Activated CD8-positive, alpha-beta memory T cell treated with anti-CD3 and anti-CD28 coated beads, Interleukin-2, amount 50 U/mL, for 4 hours (primary cell): ENCODE data around the gene LMF1.

ENCODE experiments used
- DNase-seq: peaks from one replicate; pipeline ENCODE4 v3.0.0-alpha.2; 2020

LMF1 gene

GRCh38 chr16:945271-946047, 25.3 kb downstream of the LMF1 start:
- DNase-seq, result no peak

GRCh38 chr16:943971-944370, 26.8 kb downstream of the LMF1 start:
- no peak for DNase-seq

GRCh38 chr16:942436-943060, 28.2 kb downstream of the LMF1 start:
- DNase-seq, result no peak

DNA sequence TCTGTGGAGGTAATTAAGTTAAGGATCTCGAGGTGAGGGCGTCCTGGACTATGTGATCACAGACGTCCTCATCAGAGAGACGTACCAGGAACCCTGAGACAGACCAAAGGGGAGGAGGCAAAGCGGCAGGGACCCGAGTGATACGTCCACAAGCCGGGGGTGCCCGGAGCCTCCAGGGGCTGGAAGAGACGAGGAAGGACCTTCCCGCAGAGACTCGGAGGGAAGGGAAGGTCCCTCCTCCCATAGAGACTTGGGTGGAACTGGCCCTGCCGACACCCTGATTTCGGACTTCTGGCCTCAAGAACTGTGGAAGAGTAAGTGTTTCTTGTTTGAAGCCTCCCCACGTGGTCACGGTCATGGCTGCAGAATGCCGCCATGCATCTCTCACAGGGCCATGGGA, 30.8 kb downstream of the LMF1 start:
- no peak for DNase-seq

DNA sequence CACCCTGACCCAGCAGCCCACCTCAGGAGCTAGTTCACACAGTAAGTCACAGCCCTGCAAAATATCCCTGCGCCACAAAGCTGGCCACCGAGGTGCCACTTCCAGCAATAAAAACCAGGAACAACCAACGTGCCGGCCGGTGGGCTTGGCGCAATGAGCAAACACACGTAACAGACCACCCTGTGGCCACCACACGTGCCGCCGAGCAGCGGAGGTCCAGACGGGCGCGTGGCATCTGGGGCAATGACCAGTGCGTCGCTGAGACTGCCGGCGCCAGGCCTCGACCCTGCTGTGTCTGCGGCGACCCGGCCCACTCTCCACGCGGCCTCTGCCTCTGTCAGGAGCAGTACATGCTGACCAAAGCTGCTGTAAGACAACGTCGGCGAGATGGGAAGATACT, 31.5 kb downstream of the LMF1 start:
- DNase-seq, result no peak

DNA sequence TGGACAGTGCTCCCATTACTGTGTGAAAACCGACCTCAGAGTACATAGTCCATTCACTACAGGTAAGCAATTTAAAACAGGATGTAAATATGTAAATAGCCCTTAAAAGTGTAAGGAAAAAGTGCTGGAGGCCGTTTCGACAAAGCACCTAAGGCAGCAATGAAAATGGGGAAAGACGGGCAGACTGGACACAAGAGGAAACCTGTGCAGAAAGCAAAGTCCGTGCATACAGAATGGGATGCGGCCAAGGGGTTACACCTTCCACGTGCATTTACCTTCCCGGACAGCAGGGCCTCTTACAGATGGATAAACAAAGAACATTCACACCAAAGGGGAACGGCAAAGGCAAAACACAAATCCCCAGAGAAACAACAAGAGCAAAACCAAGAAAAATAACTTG, 32.0 kb downstream of the LMF1 start:
- no peak for DNase-seq

DNA sequence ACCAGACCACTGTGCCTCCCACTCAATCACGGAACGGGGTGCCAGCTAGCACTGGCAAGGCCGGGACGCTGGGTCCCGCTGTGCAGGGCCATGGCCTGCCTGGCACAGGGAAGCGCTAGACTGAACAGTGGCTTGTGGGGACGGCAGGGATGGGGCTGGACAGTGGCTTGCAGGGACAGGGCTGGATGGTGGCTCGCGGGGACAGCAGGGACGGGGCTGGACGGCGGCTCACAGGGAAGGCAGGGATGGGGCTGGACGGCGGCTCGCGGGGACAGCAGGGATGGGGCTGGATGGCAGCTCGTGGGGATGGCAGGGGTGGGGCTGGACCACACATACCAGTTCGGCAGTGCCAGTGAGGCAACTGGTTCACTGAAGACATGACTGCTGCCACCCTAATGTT, 32.6 kb downstream of the LMF1 start:
- DNase-seq, result no peak

DNA sequence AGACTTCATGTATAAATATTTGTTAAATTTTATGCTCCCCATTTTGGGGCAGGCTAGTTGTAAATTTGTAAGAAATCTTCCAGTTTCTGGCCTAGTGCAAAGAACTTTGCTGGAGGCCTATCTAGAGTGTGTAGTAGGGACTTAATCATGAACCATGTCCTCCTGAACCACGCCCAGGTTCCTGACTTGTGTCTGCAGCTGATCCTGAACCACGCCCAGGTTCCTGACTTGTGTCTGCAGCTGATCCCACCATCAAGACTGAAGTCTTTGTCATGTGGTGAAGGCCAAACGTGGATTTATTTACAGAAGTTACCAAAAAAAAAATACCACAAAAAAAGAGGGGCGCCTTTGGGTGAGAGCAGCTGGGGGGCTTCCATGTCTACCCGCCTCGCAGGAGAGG, 33.1 kb downstream of the LMF1 start:
- no peak for DNase-seq

GRCh38 chr16:937311-937710, 33.5 kb downstream of the LMF1 start:
- no peak for DNase-seq

DNA sequence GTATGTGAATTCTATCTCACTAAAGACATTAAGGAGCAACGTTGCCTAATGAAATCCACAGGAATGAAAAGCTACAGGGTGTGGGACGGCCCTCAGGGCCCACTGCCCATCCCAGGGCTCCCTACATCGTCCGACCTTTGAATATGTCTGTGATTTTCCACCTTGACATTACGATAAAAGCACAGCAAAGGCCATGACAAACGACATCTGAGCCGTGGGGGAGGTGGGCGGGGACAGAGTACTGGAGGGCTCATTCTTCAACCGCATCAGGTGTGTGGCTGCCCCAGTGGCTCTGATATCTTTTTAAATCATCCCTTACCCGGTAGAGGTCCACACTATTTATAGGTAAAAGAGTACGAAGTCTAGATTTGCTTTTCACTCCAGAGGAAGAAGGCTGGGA, 35.1 kb downstream of the LMF1 start:
- DNase-seq, result peak; percentile 33

- DNase-seq, result no peak
These were observed 36.6 kb downstream of the LMF1 start for GRCh38 chr16:934178-934577.

DNA sequence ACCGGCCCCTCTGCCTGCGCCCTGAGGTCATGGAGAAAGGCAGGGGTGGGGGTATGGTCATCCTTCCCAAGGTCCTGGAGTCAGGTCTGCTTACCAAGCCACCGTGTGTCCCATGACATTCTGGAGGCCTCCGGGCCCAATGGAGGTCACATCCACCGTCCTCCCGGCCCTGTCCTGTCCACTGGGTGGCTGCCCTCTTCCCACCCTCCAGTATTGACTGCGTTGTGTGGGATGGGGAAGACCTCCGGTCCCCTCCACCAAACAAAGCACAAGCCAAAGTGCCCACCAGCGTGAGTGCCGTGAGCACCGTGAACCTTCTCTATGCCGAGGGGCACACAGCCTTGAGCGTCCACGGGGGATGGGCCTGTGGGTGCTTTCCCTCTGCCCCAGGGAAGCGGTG, 37.2 kb downstream of the LMF1 start:
- no peak for DNase-seq

- DNase-seq, result no peak
These were observed 37.9 kb downstream of the LMF1 start for GRCh38 chr16:932831-933330.

- DNase-seq, result peak; percentile 14
These were observed 38.9 kb downstream of the LMF1 start for GRCh38 chr16:931626-932500.

DNA sequence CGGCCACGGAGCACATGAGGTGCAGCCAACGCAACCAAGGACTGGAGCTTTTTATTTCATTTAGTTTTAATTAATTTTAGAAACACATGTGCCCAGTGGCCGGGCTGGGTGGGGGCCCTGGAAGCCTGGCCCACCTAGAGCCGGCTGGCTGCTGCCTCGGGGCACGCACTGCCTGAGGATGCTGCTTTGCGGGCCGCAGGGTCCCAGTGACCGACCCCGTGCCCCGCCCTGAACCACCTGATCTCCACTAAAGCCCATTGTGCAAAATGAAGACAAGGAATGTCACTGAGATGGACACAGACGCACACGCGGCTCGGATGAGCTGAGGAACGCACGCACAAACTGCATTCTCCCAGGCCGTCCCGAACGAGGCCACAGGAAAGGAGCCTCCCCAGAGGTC, 39.6 kb downstream of the LMF1 start:
- DNase-seq, result no peak

DNA sequence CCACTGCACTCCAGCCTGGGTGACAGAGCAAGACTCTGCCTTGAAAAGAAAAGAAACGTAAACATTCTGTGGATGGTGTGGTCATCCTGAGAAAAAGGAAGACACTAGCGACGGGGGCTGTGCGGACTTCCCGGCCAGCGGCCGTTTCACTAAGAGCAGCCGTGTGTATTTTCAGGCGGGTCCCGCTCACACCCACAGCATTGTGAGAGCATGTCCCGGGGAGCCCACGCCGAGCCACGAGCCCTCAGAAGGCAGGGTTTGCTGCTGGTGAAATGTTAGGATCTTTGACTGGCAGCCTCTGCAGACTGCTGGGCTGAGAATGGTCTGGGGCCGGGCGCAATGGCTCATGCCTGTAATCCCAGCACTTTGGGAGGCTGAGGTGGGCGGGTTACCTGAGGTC, 40.3 kb downstream of the LMF1 start:
- no peak for DNase-seq

DNA sequence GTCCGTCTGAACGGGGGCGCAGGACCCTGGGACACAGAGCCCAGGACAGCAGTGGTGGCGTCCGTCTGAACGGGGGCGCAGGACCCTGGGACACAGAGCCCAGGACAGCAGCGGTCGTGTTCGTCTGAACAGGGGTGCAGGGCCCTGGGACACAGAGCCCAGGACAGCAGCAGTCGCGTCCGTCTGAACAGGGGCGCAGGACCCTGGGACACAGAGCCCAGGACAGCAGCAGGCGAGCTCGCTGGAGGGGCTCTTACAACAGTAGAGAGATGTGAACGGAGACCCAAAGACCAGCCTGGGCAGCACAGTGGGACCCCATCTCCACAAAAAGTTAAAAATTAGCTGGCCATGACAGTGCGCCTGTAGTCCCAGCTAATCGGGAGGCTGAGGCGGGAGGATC, 40.7 kb downstream of the LMF1 start:
- no peak for DNase-seq

- DNase-seq, result peak; percentile 12
These were observed 41.3 kb downstream of the LMF1 start for GRCh38 chr16:929227-930073.

GRCh38 chr16:928526-928925, 42.3 kb downstream of the LMF1 start:
- DNase-seq, result peak; percentile 9

- peak; percentile 4 for DNase-seq
These were observed 42.9 kb downstream of the LMF1 start for GRCh38 chr16:927931-928330.

GRCh38 chr16:927406-927805, 43.4 kb downstream of the LMF1 start:
- DNase-seq, result no peak

- DNase-seq, result peak; percentile 11
These were observed 44.1 kb downstream of the LMF1 start for GRCh38 chr16:926715-927114.

GRCh38 chr16:924806-925205, 46.0 kb downstream of the LMF1 start:
- no peak for DNase-seq
